HepG2 (cell line): Measurements from ENCODE around the gene PLXNB2. TPM values are rescaled to one million over a fixed set of nuclear protein-coding genes. Genes with fewer than 3 reads are reported as not detected.
A peak's percentile ranks its signal among the peaks of the same experiment; 100 is the strongest.
"Not testable (repeated sequence)": the region's sequence is repeated elsewhere in the genome, so short reads cannot be mapped to it uniquely, and the experiment has no call there.

Experiments used
- ATAC-seq: fragments of 200-7000 bp; cut with Tn5 transposase; 3 replicates; pipeline ENCODE4 v1.9.1; 2020; ENCODE audit warnings: mild to moderate bottlenecking, moderate library complexity
- BruUV-seq: library from RNA; stranded (reverse); fragments of 400-500 nt; replicated peaks from 2 replicates; lab custom pipeline; 2021; lab: Mats Ljungman, UMichigan
- CTCF ChIA-PET: fragments of 300-600 bp; formaldehyde crosslinking; extraction: SDS; loops from one replicate; lab custom pipeline; 2021; ENCODE audit warnings: low total read pairs, inconsistent platforms, low intra/inter-chr PET ratio; lab: Yijun Ruan, JAX
- POLR2A ChIA-PET: fragments of 350-600 bp; sonication (Branson Sonifier 250); formaldehyde crosslinking; loops from one replicate; lab custom pipeline; 2020; ENCODE audit warnings: antibody characterized with exemption, inconsistent platforms; lab: Yijun Ruan, JAX
- DNase-seq: peaks from one replicate; pipeline ENCODE4 v3.0.0-alpha.2; 2015; ENCODE audit warnings: low spot score
- FAIRE-seq: peaks from 3 replicates; lab custom pipeline; 2011; peaks lifted over from hg19 to GRCh38; lab: Jason Lieb, UNC
- H2AFZ ChIP-seq: one replicate; pipeline ENCODE4 v1.6.1; 2011; ENCODE audit warnings: low read length, inconsistent platforms
- H3K27ac ChIP-seq: fragments of 300-600 bp; 3 replicates; pipeline ENCODE4 v1.8.0; 2011; ENCODE audit warnings: mixed run types, mild to moderate bottlenecking, mixed read lengths, low read length, inconsistent platforms; ENCODE audit not compliant: insufficient read depth; ENCODE audit errors: extremely low read length
- H3K27me3 ChIP-seq, 2 experiments: fragments of 200-600 bp in 1 of 2; 2 replicates in 1 of 2; 3 replicates in 1 of 2; pipeline versions ENCODE4 v1.6.0 to v1.8.0; 2011; ENCODE audit warnings: low read length in 2 of 2, mild to moderate bottlenecking in 2 of 2, moderate library complexity in 2 of 2, inconsistent platforms in 1 of 2; ENCODE audit not compliant: insufficient read depth in 2 of 2, control insufficient read depth in 1 of 2
- H3K36me3 ChIP-seq, 2 experiments: fragments of 200-600 bp in 1 of 2; replicated peaks in 1 of 2; 2 replicates in 1 of 2; 3 replicates in 1 of 2; pipeline versions ENCODE4 v1.5.1 to v1.8.0; 2011; ENCODE audit warnings: low read length in 2 of 2, inconsistent platforms in 1 of 2; ENCODE audit not compliant: insufficient read depth in 2 of 2, control insufficient read depth in 1 of 2
- H3K4me1 ChIP-seq: 2 replicates; pipeline ENCODE4 v1.5.1; 2012; ENCODE audit warnings: low read length, inconsistent platforms; ENCODE audit not compliant: insufficient read depth
- H3K4me2 ChIP-seq: 2 replicates; pipeline ENCODE4 v1.6.0; 2011; ENCODE audit warnings: low read depth, low read length, inconsistent platforms
- H3K4me3 ChIP-seq, 3 experiments: fragments of 200-600 bp in 1 of 3; sonication (generic), shearing (Covaris generic) in 1 of 3; replicated peaks in 1 of 3; 2 replicates each; pipeline ENCODE4 v1.5.1; 2011 to 2016; ENCODE audit warnings: low read length in 3 of 3, inconsistent platforms in 2 of 3, low read depth in 2 of 3, mild to moderate bottlenecking in 2 of 3, control low read depth in 1 of 3, mixed read lengths in 1 of 3; ENCODE audit not compliant: insufficient read depth in 1 of 3
- H3K79me2 ChIP-seq: one replicate; pipeline ENCODE4 v1.6.1; 2011; ENCODE audit warnings: low read length, inconsistent platforms; ENCODE audit not compliant: insufficient read depth
- H3K9ac ChIP-seq: 2 replicates; pipeline ENCODE4 v1.6.0; 2011; ENCODE audit warnings: mild to moderate bottlenecking, low read depth, low read length, inconsistent platforms; ENCODE audit not compliant: insufficient read depth
- H3K9me3 ChIP-seq: 2 replicates; pipeline ENCODE4 v1.5.1; 2012; ENCODE audit warnings: mild to moderate bottlenecking, low read length
- H4K20me1 ChIP-seq: 2 replicates; pipeline ENCODE4 v1.6.0; 2011; ENCODE audit warnings: inconsistent platforms, mild to moderate bottlenecking, low read length, moderate library complexity; ENCODE audit not compliant: insufficient read depth
- STAG1 ChIP-seq: sonication (generic); formaldehyde crosslinking; IDR thresholded peaks from 2 replicates; pipeline ENCODE4 v1.4.0; 2020; ENCODE audit warnings: missing genetic modification reagents
- ZBTB33 ChIP-seq: sonication (generic); formaldehyde crosslinking; IDR thresholded peaks from 2 replicates; pipeline ENCODE4 v1.4.0; 2020; ENCODE audit warnings: missing genetic modification reagents
- WGBS: methylation state at CpG from one replicate; pipeline ENCODE4 v1.1.6; 2017; ENCODE audit warnings: low lambda C conversion rate; 5-methylcytosine and 5-hydroxymethylcytosine counted together
- in situ Hi-C: cut with HindIII; loops from 2 replicates; pipeline ENCODE4 v1.10.0; 2017; ENCODE audit warnings: low pct_unique_long_range_greater_than_20kb; ENCODE audit not compliant: extremely low pct_ligation_motif_present
- intact Hi-C: fragments of 100-400 bp; cut with micrococcal nuclease; formaldehyde crosslinking; loops from one replicate; pipeline ENCODE4 v1.10.0; 2022; ENCODE audit not compliant: unreplicated experiment
- polyA plus RNA-seq, 8 experiments: library from polyadenylated mRNA; depleted of rRNA in 3 of 8; stranded (reverse) in 7 of 8; unstranded in 1 of 8; fragments of >200 nt; fragmentation: Illumina TruSeq in 4 of 8; extraction: Trizol in 4 of 8; gene quantifications; 2 replicates each; pipeline versions ENCODE4 v1.2.1 to v1.2.3, GENCODE V29; 2011 to 2016; ENCODE audit warnings: low read depth in 4 of 8, missing spikeins in 1 of 8, mixed read lengths in 1 of 8; ENCODE audit not compliant: insufficient read depth in 1 of 8
- total RNA-seq, 5 experiments: library from RNA; depleted of rRNA; stranded (reverse); fragments of >200 nt; fragmentation: Illumina TruSeq; extraction: Trizol; gene quantifications; 2 replicates each; pipeline ENCODE4 v1.2.3, GENCODE V29; 2016; ENCODE audit warnings: low read depth in 1 of 5
- TF ChIP-seq, protein P1 (sequence below): sonication (generic); formaldehyde crosslinking; IDR thresholded peaks from 2 replicates; pipeline ENCODE4 v1.5.0; 2020; ENCODE audit warnings: mild to moderate bottlenecking, missing genetic modification reagents, moderate library complexity

Gene PLXNB2
- total and polyA plus RNA-seq, 2 of the 13 experiments (the other 11 are each of a cell fraction or from before 2014, with no cell fraction given) = 32.6 to 68.9 TPM

GRCh38 chr22:50273781-50274180, 33.7 kb downstream of the PLXNB2 start:
- BruUV-seq, H3K9ac ChIP-seq, H3K79me2 ChIP-seq, H3K4me2 ChIP-seq, in situ Hi-C loops, DNase-seq, H3K4me3 ChIP-seq, H3K9me3 ChIP-seq, ATAC-seq, H2AFZ ChIP-seq, H4K20me1 ChIP-seq, H3K27ac ChIP-seq, intact Hi-C loops, POLR2A ChIA-PET, FAIRE-seq: not testable (repeated sequence)
- peaks cover 11 to 14% of the 10 kb centered on the region in 2 experiments; a peak in 3 of 5 replicates for H3K36me3 ChIP-seq
- CTCF ChIA-PET = interaction anchor here (1.1 to 4.2 kb wide), 3 partner anchors 23 to 68 kb away, joined by 3 to 125 read pairs (median 21); partner anchors contain the start of genes DENND6B, HDAC10 and PPP6R2
- peaks cover 29% of the 10 kb centered on the region for H3K4me1 ChIP-seq
- peaks cover 9 to 22% of the 10 kb centered on the region in 2 experiments for H3K27me3 ChIP-seq
- 93% methylated on average over 8 of the region's 10 CpGs for WGBS

DNA sequence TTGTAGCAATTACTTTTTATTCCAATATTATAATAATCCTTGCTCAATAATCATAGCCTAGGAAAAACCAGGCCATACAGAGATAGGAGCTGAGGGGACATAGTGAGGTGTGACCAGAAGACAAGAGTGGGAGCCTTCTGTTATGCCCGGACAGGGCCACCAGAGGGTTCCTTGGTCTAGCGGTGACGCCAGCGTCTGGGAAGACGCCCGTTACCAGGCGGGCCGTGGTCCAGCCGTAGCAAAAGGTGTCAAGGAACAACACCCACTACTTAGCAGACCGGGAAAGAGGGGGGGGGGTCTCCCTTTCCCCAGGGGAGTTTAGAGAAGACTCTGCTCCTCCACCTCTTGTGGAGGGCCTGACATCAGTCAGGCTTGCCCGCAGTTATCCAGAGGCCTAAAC, 34.1 kb downstream of the PLXNB2 start:
- H4K20me1 ChIP-seq, H3K9me3 ChIP-seq, DNase-seq, POLR2A ChIA-PET, ATAC-seq, H2AFZ ChIP-seq, H3K9ac ChIP-seq, BruUV-seq, H3K4me3 ChIP-seq, H3K27ac ChIP-seq, H3K4me2 ChIP-seq, H3K79me2 ChIP-seq, FAIRE-seq, intact Hi-C loops, in situ Hi-C loops: not testable (repeated sequence)
- Histone ChIP-seq H3K4me1 (peaks cover 33% of the 10 kb centered on the region), H3K36me3 (peaks cover 10% of the 10 kb centered on the region in 2 experiments; a peak in 3 of 5 replicates), H3K27me3 (peaks cover 9 to 26% of the 10 kb centered on the region in 2 experiments)
- peak; percentile 21; the same call in 1 of the 2 replicates for TF ChIP-seq STAG1 (CRISPR knock-in tag)
- TF ChIP-seq, protein P1, sequence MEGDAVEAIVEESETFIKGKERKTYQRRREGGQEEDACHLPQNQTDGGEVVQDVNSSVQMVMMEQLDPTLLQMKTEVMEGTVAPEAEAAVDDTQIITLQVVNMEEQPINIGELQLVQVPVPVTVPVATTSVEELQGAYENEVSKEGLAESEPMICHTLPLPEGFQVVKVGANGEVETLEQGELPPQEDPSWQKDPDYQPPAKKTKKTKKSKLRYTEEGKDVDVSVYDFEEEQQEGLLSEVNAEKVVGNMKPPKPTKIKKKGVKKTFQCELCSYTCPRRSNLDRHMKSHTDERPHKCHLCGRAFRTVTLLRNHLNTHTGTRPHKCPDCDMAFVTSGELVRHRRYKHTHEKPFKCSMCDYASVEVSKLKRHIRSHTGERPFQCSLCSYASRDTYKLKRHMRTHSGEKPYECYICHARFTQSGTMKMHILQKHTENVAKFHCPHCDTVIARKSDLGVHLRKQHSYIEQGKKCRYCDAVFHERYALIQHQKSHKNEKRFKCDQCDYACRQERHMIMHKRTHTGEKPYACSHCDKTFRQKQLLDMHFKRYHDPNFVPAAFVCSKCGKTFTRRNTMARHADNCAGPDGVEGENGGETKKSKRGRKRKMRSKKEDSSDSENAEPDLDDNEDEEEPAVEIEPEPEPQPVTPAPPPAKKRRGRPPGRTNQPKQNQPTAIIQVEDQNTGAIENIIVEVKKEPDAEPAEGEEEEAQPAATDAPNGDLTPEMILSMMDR (CRISPR knock-in tag) = peak; percentile 30; the same call in 1 of the 2 replicates
- peak; percentile 37; the same call in 1 of the 2 replicates for TF ChIP-seq ZBTB33 (CRISPR knock-in tag)
- CTCF ChIA-PET = interaction anchor here (1.1 to 4.2 kb wide), 2 partner anchors 22 to 69 kb away, joined by 3 to 125 read pairs; partner anchors contain the start of genes HDAC10 and PPP6R2
- 100% methylated on average over 1 of the region's 11 CpGs for WGBS
